ENCODE data around the gene IER5. TPM values are rescaled to one million over a fixed set of nuclear protein-coding genes. Genes with fewer than 3 reads are reported as not detected.

The IER5 gene
- total RNA-seq, 1 donor from 2014 or later, result 156 TPM

DNA sequence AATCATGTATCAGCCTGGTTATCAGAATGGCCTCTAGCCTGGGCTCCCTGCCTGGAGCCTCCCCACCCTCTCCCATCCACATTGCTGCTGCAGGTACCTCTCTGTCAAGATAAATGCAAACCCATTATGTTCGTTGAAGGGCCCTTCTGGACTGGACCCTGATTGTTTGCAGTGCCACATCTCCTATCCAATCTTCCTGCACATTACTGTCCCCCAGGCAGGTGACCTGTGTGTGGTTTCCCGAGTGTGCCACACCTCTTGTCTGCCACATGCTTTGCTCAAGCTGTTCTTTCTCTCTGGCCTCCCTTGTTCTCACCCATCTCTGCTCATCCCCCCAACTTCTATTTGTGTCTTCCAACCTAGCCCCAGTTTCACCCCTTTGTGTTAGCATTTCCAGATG, 32.4 kb downstream of the IER5 start:
- ChIA-PET POLR2A (interaction anchor here (33.3 kb wide), 1 partner anchor 20 kb away, joined by 1783 read pairs; the partner anchor contains the start of gene IER5), CTCF (no interaction called here)
- Mint-ChIP-seq H3K27ac (no peak overlapping the region), H3K9me3 (no peaks in the 10 kb centered on the region), H3K4me3 (no peak overlapping the region), H3K4me1 (peaks cover 23% of the 10 kb centered on the region), H3K36me3 (ENCODE audit: low read depth) (no peaks in the 10 kb centered on the region), H3K27me3 (no peaks in the 10 kb centered on the region)
- TF ChIP-seq, protein P1, sequence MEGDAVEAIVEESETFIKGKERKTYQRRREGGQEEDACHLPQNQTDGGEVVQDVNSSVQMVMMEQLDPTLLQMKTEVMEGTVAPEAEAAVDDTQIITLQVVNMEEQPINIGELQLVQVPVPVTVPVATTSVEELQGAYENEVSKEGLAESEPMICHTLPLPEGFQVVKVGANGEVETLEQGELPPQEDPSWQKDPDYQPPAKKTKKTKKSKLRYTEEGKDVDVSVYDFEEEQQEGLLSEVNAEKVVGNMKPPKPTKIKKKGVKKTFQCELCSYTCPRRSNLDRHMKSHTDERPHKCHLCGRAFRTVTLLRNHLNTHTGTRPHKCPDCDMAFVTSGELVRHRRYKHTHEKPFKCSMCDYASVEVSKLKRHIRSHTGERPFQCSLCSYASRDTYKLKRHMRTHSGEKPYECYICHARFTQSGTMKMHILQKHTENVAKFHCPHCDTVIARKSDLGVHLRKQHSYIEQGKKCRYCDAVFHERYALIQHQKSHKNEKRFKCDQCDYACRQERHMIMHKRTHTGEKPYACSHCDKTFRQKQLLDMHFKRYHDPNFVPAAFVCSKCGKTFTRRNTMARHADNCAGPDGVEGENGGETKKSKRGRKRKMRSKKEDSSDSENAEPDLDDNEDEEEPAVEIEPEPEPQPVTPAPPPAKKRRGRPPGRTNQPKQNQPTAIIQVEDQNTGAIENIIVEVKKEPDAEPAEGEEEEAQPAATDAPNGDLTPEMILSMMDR (IDR thresholded peaks at IDR 0.05), result no peak
- intact Hi-C loops (cut with micrococcal nuclease), result no loop called here
- DNase-seq (no peak), ATAC-seq (ENCODE audit: low read depth) (no peak)

DNA sequence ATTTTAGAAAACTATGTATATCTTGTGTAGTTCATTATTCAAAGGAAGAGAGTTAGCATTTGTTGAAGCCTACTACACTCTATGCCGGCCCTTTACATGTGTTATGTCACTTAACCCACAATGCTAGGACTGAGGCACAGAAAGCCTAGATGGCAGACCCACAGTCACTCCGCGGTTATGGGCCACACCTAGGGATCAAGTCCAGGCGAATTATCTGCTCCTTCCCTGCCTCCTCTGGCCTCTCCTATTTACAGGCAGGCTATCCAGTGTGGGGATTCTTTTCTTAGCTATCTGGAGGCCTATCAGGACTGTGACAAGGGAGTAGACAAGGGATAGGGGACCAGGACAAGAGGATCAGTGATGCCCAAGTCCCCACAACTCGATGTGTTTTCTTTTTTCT, 33.0 kb downstream of the IER5 start:
- CTCF ChIA-PET, result interaction anchor here (1.9 kb wide), 1 partner anchor 16 kb away, joined by 4 read pairs; no protein-coding TSS in a partner anchor

GRCh38 chr1:181122222-181122621, 33.7 kb downstream of the IER5 start:
- no peaks in the 10 kb centered on the region for H3K9me3 Mint-ChIP-seq
- no peaks in the 10 kb centered on the region for H3K27me3 Mint-ChIP-seq
- H3K4me3 Mint-ChIP-seq, result no peak overlapping the region
- peaks cover 33% of the 10 kb centered on the region for H3K4me1 Mint-ChIP-seq
- no peak for DNase-seq
- intact Hi-C loops (cut with micrococcal nuclease), result no loop called here
- no peak for ATAC-seq (ENCODE audit: low read depth)
- CTCF ChIA-PET, result interaction anchor here (1.9 kb wide), 1 partner anchor 17 kb away, joined by 4 read pairs; no protein-coding TSS in a partner anchor
- POLR2A ChIA-PET, result interaction anchor here (33.3 kb wide), 1 partner anchor 21 kb away, joined by 1783 read pairs; the partner anchor contains the start of gene IER5
- no peaks in the 10 kb centered on the region for H3K36me3 Mint-ChIP-seq (ENCODE audit: low read depth)
- TF ChIP-seq, protein P1 (IDR thresholded peaks at IDR 0.05), result no peak
- H3K27ac Mint-ChIP-seq, result no peak overlapping the region

More for the DNA sequence above, 33.0 kb downstream of the IER5 start:
- Mint-ChIP-seq H3K27ac (no peak overlapping the region), H3K36me3 (ENCODE audit: low read depth) (no peaks in the 10 kb centered on the region), H3K4me1 (peaks cover 26% of the 10 kb centered on the region), H3K27me3 (no peaks in the 10 kb centered on the region), H3K4me3 (no peak overlapping the region), H3K9me3 (no peaks in the 10 kb centered on the region)
- TF ChIP-seq, protein P1 (IDR thresholded peaks at IDR 0.05), result no peak
- intact Hi-C loops (cut with micrococcal nuclease), result no loop called here
- DNase-seq (no peak), ATAC-seq (ENCODE audit: low read depth) (no peak)
- POLR2A ChIA-PET, result interaction anchor here (33.3 kb wide), 1 partner anchor 20 kb away, joined by 1783 read pairs; the partner anchor contains the start of gene IER5

GRCh38 chr1:181123173-181123572, 34.7 kb downstream of the IER5 start:
- DNase-seq (no peak), ATAC-seq (ENCODE audit: low read depth) (no peak)
- Mint-ChIP-seq H3K27ac (no peak overlapping the region), H3K27me3 (no peaks in the 10 kb centered on the region), H3K9me3 (no peaks in the 10 kb centered on the region), H3K4me3 (no peak overlapping the region), H3K36me3 (ENCODE audit: low read depth) (no peaks in the 10 kb centered on the region), H3K4me1 (peaks cover 41% of the 10 kb centered on the region)
- ChIA-PET CTCF (interaction anchor here (1.9 kb wide), 1 partner anchor 18 kb away, joined by 4 read pairs; no protein-coding TSS in a partner anchor), POLR2A (interaction anchor here (33.3 kb wide), 1 partner anchor 22 kb away, joined by 1783 read pairs; the partner anchor contains the start of gene IER5)
- intact Hi-C loops (cut with micrococcal nuclease), result no loop called here
- TF ChIP-seq, protein P1 (IDR thresholded peaks at IDR 0.05), result no peak

DNA sequence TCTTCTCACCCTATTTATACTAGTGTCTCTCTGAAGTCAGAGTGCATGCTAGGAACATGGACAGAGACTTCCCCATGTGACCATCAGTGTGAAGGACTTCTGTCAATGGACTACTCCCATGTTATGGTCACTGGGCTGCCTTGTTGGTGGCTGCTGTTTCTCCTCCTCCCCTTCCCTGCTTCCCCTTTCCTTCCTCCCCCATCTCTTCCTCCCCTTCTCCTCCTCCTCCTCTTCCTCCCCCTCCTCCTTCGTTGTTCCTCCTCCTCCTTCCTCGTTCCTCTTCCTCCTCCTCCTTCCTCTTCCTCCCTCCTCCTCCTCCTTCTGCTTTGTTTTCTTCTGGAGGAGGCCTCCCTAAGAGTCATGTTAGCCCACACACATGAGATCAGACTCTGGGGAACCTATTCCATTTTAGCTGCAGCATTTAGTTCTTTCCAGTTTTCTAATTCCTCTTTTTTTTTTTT, 35.8 kb downstream of the IER5 start:
- intact Hi-C loops (cut with micrococcal nuclease), result no loop called here
- Mint-ChIP-seq H3K4me1 (peaks cover 52% of the 10 kb centered on the region), H3K36me3 (ENCODE audit: low read depth) (no peaks in the 10 kb centered on the region), H3K9me3 (no peaks in the 10 kb centered on the region), H3K4me3 (no peak overlapping the region), H3K27me3 (no peaks in the 10 kb centered on the region), H3K27ac (peak overlapping the region; percentile 65)
- TF ChIP-seq, protein P1 (IDR thresholded peaks at IDR 0.05), result no peak
- ATAC-seq (ENCODE audit: low read depth), result no peak
- POLR2A ChIA-PET, result interaction anchor here (0.8 to 33.3 kb wide), 2 partner anchors 9 to 23 kb away, joined by 6 to 1783 read pairs; partner anchors contain the start of gene IER5
- DNase-seq, result no peak
- CTCF ChIA-PET, result no interaction called here
